HG03432 (cell line): ENCODE data around the gene CD276.

Experiments used
- ATAC-seq: cut with Tn5 transposase; IDR thresholded peaks from one replicate; pipeline ENCODE4 v1.9.1; 2021; ENCODE audit warnings: mild to moderate bottlenecking, moderate library complexity; ENCODE audit not compliant: unreplicated experiment

The CD276 gene

DNA sequence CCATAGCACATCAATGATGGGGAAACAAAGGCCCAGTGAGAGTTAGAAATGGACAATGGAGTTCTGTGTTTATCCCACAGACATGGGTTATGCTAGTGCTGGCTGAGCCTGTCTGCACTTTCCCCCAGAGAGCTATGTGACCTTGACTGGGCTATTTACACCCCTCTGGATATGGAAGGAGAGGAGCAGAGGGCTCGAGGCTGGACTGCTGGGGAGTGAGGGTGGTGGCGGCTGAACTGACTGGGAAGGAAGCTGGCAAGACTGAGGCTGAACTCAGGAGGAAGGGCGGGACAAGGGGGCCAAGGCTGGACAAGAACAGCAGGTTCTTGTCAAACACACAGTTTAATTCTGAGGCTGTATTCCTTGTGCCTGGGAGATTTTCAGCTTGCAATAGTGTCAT is 79.7 kb downstream of the CD276 start:
- no peak for ATAC-seq
